AG09319 (cell line): ENCODE measurements around the gene GALNT9.

Experiments
- DNase-seq: peaks from one replicate; pipeline ENCODE4 v3.0.0-alpha.2; 2010; ENCODE audit warnings: low read depth; ENCODE audit errors: extremely low read depth
- TF ChIP-seq, protein P1 (sequence below): IDR thresholded peaks from 2 replicates; pipeline ENCODE4 v1.5.1; 2011; ENCODE audit warnings: low read depth, mild to moderate bottlenecking, inconsistent platforms, low read length, moderate library complexity

Gene GALNT9

DNA sequence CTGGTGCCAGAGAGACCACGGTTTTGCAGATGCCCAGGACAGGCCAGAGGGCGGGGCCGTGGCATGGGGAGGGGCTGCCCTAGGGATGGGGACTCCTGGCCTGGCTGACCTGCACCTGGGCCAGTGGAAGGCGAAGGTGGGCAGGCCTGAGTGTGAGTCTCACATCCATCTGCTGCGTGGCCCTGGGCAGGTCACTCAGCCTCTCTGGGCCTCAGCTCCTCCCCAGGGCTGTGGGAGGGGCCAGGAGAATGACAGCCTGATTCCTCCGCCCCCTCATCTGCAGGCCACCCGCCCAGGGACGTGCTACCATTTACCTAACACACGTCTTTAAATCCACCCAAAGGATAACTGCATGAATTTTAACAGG, 90.9 kb downstream of the GALNT9 start:
- no peak for DNase-seq
- TF ChIP-seq, protein P1, sequence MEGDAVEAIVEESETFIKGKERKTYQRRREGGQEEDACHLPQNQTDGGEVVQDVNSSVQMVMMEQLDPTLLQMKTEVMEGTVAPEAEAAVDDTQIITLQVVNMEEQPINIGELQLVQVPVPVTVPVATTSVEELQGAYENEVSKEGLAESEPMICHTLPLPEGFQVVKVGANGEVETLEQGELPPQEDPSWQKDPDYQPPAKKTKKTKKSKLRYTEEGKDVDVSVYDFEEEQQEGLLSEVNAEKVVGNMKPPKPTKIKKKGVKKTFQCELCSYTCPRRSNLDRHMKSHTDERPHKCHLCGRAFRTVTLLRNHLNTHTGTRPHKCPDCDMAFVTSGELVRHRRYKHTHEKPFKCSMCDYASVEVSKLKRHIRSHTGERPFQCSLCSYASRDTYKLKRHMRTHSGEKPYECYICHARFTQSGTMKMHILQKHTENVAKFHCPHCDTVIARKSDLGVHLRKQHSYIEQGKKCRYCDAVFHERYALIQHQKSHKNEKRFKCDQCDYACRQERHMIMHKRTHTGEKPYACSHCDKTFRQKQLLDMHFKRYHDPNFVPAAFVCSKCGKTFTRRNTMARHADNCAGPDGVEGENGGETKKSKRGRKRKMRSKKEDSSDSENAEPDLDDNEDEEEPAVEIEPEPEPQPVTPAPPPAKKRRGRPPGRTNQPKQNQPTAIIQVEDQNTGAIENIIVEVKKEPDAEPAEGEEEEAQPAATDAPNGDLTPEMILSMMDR: no peak

GRCh38 chr12:132237772-132238487, 91.5 kb downstream of the GALNT9 start:
- TF ChIP-seq, protein P1: no peak

GRCh38 chr12:132236930-132237771, 92.2 kb downstream of the GALNT9 start:
- DNase-seq: no peak
- TF ChIP-seq, protein P1: no peak

More at GRCh38 chr12:132237772-132238487, 91.5 kb downstream of the GALNT9 start:
- DNase-seq: no peak

GRCh38 chr12:132236129-132236929, 93.1 kb downstream of the GALNT9 start:
- DNase-seq: no peak
- TF ChIP-seq, protein P1: no peak

GRCh38 chr12:132235116-132235820, 94.1 kb downstream of the GALNT9 start:
- TF ChIP-seq, protein P1: no peak
- DNase-seq: no peak

- TF ChIP-seq, protein P1: no peak
- DNase-seq: no peak
These were observed 99.0 kb downstream of the GALNT9 start for GRCh38 chr12:132230381-132230780.
